RPMI7951 (cell line): ENCODE data around the gene SLC6A3. TPM values are rescaled to one million over a fixed set of nuclear protein-coding genes. Genes with fewer than 3 reads are reported as not detected.
"Not testable (repeated sequence)": the region's sequence is repeated elsewhere in the genome, so short reads cannot be mapped to it uniquely, and the experiment has no call there.

Experiments
- DNase-seq: peaks from one replicate; pipeline ENCODE4 v3.0.0-alpha.2; 2012; ENCODE audit warnings: low read depth
- total RNA-seq: library from RNA; depleted of rRNA; stranded (reverse); fragments of >200 nt; shearing (Covaris generic); gene quantifications from 2 replicates; pipeline ENCODE4 v1.2.3, GENCODE V29; 2014

Gene SLC6A3
- total RNA-seq, 1 experiment from 2014 or later: not detected

DNA sequence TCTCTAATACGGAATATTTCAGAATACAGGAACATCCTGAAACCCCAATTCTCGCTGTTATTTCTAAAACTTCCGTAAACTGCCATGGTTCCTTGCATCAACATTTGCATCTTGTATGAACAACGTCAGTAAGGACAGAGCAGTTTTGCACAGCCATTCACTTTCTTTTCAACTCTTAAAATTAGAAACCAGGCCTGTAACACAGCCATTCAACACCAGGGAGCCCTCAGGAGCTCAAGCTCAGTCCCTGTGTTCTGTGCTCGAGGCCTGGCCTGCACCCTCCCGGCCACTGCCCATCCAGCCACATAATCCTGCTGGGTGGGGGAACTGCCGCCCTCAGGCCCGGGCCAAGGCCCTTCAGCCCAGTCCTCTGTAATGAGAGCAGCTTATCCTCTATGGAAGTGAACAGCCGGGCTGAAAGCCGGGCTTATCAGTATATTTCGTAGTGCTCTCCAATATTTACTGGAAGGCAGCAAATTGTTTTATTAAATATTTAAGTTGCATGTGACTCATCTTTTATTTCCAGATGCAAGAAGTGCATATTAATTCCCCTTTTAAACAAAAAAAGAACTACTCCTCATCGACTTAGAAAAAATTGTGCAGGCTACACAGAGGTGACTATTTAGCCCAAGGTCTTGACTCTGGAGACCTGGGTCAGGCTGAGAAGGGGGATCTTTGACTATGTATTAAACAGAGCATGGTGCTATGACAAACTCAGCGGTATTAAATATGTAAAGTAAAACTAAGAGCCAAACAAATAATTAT, 33.2 kb upstream of the SLC6A3 start:
- no peak for DNase-seq

DNA sequence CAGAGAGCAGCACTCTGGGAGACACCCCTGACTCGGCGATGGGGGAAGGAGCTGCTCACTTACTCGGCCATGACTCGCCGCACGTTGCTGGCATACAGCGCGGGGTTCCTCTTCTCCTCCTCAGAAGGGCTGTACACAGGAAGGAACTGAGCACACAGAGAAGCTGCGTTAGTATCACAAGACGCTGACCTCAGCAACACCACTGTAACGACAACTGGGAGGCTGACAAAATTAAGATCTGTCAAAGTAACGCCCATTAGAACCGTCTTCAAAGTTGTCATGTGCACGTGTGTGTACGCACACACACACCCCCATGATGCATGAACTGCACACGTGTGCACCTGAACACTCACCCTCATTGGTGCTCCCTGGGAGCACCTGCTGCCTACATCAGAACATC, 32.1 kb upstream of the SLC6A3 start:
- DNase-seq: no peak

DNA sequence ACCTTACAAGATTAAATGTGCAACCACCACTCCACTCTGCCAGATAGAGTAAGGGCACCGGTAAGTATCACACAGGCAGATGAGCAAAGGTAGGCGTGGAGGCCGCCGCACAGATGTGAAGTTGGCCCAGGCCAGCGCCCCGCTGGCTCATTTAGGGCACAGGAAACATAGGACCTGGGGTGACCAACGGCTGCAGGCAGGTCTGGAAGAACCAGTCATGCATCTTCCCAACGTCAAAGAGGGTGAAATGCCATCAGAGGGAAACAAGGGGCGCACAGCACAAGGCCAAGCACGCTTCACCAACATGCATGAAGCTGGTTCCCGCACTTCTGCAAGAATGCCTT, 31.7 kb upstream of the SLC6A3 start:
- DNase-seq: no peak

DNA sequence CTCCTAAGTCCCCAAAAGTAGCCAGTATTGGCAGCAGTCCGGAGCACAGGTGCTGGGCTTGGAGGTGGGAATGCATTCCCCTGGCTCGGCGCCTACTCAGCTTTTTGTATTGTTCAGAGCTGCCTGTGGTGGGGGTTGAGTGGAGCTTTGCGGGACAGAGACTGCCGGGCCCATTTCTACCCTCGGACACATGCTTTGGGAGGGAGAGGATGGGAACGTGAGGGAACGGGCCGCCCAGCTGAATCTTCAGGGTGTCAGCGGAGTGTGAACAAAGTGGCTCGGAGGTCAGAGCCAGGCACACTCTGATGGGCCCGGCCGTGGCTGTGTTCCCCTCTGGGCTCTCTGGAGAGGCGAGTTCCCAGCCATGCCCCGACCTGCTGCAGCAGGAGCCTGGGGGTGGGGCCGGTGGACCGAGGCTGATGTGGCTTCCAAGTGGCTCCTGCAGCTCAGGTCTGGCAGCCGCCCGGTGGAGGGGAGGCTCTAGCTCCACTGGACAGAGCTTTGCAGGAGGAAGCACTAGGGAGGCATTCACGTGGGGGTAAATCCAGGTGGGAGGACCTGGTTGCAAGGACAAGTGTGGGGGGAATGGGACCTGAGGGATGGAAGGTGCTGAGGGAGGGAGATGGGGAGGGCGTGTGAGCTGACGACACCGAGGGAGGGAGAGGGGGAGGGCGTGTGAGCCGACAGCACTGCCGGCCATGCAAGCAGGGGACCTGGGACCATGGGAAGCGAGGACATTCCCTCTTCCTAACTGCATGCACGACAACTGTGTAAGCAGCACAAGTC, 31.1 kb upstream of the SLC6A3 start:
- DNase-seq: no peak

DNA sequence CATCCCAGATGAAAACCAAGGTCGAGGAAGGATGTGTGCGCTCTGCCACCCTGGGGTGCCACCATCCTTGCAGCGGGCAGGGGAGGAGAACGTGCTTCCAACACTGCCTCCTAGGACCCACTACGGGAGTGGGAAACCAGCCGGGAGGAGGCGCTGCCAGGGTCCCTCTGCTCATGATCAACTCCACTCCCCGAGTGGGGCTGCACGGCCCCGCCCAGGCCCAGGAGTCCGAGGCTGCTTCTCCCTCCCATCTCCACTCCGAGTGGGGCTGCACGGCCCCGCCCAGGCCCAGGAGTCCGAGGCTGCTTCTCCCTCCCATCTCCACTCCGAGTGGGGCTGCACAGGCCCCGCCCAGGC, 30.3 kb upstream of the SLC6A3 start:
- not testable (repeated sequence) for DNase-seq

DNA sequence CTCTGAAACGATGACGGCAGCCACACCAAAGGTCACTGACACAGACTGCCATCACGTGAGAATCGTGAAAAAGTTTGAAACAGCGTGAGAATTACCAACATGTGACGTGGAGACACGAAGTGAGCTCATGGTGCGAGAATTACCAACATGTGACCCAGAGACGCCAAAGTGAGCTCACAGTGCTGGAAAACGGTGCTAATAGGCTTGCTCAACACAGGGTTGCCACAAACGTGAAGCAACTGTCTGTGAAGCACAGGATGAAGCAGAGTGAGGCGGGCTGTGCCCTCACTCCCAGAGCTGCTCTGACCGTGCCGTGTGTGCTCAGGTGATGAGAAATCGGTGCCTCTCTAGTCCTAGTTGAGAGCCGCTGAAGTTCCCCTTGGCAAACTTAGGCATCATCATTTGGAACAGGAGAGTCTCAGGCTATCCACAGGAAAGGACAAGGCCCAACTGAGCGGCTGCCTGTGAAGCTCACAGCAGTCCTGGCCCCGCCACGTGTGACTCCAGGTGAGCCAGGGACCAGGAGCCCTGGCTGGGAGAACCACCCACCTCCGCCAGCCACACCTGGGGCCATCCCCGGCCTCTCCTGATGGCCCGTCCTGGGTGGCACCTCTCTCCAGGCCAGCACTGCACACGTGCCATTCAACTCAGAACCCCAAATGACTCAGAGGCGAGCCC, 29.8 kb upstream of the SLC6A3 start:
- DNase-seq: no peak

DNA sequence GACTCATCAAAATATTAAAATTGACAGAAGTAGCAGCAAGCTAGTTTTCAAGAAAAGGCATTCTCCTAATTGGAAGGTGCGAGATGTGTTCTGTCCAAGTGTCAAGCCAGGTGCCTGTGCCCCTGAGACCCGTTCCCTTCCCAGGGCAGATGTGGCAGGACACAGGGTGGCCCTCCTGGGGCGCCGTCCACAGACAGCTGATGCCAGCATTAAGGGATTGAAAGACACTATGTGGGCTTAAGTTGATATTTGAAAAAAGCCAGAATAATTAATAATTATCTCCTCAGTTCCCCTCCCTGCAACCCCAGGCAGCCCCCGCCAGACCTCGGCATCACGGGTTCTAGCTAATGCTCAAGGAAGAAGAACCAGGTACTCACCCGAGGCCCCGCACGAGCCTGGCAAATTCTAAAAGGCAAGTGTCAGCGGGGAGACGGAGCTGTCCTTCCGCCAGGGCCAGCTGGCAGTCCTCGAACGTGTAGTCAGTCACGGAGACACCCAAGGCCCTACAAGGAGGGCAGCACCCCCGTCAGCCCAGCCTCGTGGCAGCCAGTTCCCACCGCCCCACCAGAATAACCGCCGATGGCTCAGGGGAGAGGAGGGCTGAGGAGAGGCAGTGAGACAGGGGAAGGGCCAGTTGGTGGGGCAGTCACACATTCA, 29.1 kb upstream of the SLC6A3 start:
- no peak for DNase-seq

DNA sequence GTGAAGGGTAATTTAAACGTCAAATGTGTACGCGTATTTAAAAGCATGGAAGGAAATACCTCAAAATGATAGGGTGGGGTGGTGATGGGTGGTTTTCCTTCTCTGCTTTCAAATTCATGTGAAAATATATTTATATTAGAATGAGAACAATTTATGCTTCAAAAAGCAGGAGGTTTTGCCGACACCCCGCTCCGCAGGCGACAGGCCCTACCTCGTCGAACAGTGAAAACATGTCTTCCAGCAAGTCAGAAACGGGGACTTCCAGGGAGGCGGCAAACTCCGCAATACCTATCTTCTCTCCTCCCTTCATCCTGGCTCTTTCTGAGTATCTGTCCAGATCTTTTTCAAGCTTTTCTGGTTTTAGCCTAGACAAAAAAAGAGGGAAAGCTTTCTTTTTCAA, 28.5 kb upstream of the SLC6A3 start:
- DNase-seq: no peak

DNA sequence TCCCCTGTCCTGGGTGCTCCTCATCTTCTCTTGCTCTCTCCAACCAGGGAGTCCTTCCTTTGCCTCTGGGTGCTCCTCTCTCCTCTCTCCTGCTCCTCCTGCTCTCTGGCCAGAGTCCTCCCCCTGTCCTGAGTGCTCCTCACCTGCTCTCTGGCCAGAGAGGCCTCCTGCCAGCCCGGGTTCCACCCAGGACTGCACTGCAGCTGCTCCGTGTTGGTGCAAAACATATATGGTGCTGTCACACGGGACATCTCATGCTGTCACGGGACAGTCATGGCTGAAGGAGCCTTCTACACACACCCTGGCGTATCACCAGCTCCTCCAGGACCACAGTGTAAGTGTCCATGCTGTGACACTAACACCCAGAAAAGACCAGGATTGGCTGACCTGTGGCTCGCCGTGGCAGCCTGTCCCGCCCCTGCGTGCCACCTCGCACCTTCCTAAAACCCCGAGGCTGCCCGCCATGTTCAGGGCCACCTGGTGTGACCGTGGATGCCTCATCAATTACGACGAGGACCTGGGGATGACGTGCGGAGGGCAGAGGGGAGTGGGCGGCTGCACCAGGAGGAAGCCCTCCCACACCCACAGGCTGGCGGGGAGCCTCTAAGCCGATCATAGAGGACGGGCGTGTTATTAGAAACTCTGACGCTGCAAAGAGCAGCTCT, 27.9 kb upstream of the SLC6A3 start:
- no peak for DNase-seq

DNA sequence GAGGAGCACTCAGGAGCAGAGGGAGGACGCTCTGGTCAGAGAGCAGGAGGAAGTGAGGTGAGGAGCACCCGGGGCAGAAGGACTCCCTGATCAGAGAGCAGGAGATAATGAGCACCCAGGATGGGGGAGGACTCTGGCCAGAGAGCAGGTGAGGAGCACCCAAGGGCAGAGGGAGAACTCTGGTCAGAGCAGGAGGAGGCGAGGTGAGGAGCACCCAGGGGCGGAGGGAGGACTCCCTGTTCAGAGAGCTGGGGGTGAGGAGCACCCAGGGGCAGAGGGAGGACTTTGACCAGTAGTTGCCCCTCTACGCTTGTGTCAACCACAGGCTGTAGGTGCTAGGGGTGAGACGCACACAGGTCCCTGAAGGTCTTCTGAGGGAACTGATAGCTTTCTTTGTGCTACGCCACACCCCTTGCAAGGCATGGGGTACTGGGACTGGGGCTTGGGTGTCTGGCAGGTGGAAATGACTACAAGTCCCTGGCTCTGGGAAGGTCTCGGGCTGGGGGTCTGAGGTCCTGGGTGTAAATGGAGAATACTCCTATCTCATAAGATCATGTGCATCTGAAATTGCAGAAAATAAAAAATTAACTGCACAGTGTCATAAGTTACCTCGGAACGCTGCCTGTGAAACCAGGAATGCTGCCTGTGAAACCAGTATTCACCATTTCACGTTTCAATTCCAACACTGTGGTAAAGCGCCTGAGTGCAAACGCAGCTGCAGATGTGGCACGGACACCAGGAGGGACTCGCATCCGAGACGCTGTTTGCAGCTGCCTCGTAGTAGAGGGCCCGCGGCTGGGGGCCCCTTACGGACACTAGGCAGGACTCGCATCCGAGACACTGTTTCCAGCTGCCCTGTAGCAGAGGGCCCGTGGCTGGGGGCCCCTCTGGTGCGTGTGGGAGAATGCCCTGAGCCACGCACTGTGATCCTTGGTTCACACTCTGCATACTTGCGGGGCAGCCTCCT, 27.0 kb upstream of the SLC6A3 start:
- no peak for DNase-seq

DNA sequence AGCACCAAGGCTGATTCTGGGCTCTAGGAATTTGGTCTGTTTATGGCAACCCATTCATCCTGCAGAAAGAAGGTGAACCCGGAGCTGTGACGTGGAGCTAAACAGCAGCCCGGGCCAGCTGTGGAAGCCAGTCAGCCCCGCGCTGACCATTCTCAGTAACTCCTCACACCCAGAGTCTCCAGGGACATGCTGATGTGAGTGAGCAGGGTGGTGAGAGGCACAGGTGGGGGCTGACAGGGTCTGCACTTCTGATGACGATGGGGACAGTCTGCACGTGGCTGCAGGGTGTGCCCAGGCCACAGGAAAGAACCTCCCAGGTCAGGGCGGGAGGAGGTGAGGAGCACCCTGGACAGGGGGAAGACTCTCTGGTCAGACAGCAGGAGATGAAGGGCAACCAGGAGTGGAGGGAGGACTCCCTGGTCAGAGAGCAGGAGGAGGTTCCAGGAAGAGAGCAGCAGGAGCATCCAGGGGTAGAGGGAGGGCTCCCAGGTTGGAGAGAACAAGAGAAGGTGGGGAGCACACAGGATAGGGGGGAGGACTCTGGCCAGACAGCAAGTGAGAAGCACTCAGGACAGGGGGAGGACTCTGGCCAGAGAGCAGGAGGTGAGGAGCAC, 26.1 kb upstream of the SLC6A3 start:
- no peak for DNase-seq

DNA sequence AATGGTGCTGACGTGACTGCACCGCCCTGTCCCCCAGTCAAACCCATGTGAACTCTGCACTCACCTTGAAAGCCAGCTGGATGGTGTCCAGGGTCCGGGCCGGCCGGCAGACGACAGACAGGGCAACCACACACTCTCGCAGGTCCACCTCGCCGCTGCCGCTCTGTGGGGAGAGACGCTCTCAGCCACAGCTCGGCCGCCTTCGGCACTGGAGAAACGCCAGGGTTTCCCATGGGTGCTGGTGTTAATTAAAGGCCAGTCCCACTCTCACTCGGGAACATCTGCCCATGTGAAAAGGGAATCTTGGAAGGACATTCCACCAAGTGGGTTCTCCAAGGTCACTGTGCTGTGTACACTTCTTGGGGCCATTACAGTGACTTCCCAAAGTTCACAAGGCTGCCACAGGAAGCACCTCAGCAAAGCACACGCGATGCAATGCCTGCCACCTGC, 25.5 kb upstream of the SLC6A3 start:
- DNase-seq: no peak

DNA sequence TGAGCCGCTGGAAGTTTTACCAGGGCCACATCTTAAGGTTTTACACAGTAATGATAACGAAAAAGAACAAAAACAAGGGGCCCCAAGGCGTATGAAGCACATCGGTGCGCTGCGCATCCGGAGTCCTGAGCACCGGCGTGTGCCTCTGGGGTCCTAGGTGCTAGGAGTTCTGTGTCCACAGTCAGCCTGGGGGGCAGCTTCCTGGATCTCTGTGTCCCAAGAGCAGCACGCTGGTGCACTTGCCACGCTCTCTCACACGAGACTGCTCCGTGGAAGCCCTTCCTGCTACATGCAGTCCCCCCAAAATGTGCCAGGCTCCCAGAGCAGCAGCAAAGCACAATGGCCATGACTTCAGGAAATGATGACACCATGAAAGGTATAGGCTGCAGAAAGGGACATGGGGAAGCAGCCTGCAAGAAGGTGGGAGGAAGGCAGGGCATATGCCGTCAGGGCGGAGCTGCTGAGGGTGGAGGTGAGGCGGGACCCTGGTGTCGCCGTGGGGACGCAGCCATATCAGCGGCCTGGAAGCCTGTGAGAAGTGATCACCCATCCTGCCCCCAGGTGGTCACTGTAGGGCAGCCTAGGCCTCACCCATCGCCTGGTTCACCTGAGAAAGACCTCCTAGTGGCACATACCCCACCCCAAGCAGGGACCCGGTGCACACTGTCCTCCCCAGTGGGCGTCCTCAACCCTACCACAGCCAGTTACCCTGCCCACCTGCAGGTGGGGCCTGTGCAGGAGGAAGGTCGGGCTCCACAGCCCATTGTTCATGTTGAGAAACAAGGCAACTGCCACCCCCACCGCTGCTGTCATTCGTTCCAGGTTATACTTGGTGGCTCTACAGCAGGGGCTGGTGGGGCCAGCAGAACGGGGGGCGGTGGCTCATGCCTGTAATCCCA, 23.6 kb upstream of the SLC6A3 start:
- DNase-seq: no peak

DNA sequence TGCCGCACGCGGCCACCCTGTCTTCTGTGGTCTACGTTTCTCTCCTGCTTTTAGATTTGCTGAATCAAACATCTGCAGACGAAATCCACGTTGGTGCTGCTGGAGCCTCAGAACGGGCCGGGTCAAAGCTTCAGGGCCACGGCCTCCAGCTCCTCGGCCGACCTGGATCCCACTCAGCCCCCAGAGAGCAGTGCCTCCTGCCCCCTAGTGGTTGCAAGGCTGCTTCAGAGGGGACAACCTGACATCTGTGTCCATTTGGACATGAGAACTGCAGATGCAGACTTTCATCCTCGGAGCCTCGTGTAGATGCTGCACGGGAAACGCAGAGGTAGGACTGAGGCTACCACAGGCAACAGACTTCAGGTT, 23.0 kb upstream of the SLC6A3 start:
- no peak for DNase-seq

DNA sequence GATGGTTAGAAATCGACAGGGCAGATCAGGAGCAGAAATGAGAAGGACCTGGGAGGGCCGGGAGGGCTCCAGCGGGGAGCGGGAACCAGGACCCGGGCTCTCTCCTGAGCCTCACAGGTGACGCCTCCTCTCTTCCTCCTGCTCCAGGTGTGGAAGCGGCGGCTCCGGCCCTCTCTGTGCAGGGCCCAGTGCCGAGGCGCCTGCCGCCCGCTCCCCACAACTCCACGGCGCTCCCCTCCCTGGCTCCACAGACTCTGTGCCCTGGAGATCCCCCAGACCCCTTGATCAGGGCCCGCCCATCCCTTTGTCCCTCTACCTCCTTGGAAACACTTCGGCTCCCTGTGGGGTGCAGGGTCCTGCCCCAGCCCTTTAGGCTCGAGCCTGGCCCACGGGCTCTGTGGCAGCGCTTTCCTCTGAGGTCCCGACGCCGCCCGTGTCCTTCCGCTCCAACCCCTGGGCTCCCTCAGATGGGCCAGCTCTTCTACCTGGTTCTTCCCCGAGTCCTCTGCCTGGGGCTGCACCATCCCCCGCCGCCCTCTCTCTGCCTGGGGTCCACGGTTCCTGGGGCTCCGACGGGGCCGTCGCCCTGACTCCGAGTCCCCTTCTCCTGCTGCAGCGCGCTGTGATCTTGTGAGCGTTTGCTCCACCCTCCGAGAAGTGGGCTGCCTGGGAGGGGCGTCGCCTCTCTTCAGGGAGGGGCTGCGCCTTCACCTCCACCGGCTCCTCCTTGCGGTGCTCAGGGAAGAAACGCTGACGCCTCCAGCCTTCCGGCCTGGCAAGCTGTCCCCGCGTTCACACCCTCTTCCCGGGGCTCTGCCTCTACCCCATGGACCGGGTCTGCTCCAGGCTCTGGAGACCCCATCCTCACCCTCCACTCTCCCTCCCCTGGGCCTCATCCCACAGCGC, 22.4 kb upstream of the SLC6A3 start:
- DNase-seq: no peak

DNA sequence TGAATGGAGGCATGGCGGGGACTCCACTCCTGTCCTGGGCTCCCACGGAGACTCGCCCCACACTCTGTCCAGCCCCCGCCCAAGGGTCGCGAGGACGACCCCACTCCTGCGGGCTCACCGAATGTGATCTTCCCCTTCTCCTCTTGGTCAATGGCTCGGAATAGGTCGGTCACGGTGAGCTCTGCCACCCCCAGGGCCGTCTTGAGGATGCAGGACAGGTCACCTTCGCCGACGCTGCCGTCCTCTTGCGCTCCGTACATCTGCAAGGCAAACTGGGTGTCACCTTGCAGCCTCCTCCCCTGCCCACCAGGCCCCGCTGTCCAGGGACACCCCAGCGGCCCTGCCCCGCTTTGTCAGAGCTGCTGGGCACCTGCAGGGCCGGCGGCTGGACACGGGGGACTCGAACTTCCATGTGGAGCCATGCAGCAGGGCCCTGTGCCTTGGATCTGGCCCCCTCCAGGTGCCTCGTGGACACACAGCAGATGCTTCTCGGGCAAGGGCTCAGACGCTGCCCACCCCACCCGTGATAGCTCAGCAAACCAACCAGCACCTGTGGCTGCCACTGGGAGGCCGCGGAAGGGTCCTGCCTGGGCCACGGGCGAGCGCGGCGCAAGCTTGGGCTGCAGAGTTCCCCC, 21.5 kb upstream of the SLC6A3 start:
- DNase-seq: no peak

DNA sequence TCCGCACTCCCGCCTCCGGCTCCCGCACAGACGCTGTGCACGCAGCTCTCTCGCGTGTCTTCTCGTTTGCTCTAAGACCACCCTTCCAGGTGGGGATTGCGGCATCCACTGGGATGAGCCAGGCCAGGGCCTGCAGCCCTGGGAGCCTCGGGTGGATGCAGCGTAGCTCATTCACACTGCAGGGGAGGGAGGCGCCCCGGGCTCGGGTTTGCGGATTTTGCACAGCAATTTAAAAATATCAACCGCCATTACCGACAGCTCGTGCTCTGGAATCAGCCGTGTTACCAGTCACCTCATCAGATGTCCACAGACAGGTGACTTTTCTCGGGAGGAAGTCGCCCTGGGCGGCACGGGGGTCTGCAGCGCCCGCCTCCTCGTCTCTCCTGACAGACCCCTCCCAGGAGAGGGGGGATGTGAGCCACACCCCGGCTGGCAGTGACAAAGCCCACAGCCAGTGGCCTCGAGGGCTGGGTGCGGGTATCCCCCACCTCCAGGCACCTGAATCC, 20.8 kb upstream of the SLC6A3 start:
- DNase-seq: no peak
